ENCODE data around the gene RABIF.

The RABIF gene

GRCh38 chr1:202862679-202863560 is 26.0 kb downstream of the RABIF start:
- no peaks in the 10 kb centered on the region for H3K27me3 ChIP-seq
- H3K36me3 ChIP-seq, result no peaks in the 10 kb centered on the region
- no peak for TF ChIP-seq CTCF (IDR thresholded peaks at IDR 0.05)
- H3K27ac ChIP-seq, result no peak overlapping the region
- H3K4me3 ChIP-seq (ENCODE audit: low read depth in 1 of 2, low read length in 1 of 2), result peak overlapping the region in 1 of 2 experiments; percentile 99
- no peaks in the 10 kb centered on the region for H3K9me3 ChIP-seq
- H3K4me1 ChIP-seq (ENCODE audit: control insufficient read depth in 1 of 2, insufficient read depth in 1 of 2, low read depth in 1 of 2, low read length in 1 of 2), result peaks cover 31 to 32% of the 10 kb centered on the region in 2 experiments

DNA sequence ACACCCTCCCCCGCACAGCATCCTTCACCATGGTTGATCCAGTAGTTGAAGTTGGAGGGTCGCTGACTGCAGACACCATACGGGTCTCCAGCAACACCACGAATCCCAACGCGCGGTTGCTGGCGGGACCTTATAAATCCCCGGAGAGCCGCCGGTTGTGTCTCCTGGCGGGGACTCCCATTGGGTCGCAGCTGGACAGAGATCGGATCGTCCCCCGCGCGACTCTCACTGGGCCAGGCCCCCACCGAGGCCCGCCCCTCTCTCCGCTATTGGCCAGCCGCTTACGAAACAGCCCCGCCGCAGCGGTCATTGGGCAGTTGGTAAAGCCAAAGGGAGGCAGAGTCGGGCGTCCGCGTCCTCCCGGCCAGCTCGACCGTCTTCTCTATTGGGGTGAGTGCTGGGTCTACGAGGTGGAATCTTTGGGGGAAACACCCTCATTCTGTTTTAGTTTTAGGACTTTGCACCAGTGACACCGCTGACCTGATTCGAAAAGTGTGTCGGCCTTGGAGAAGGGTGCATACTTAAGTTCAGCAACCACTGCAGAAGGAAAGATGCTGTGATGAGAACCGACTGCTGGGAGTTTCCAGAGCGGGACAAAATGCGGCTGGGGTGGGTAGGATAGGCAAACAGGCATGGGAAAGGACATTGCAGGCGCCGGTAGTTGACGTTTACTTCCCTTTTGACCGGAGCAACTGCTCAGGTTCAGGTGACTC is 27.4 kb downstream of the RABIF start:
- Histone ChIP-seq H3K36me3 (no peaks in the 10 kb centered on the region), H3K9me3 (no peaks in the 10 kb centered on the region), H3K27me3 (no peaks in the 10 kb centered on the region), H3K27ac (peak overlapping the region; percentile 70), H3K4me3 (ENCODE audit: low read depth in 1 of 2, low read length in 1 of 2) (peak overlapping the region; percentile 62 to 99), H3K4me1 (ENCODE audit: control insufficient read depth in 1 of 2, insufficient read depth in 1 of 2, low read depth in 1 of 2, low read length in 1 of 2) (peaks cover 44 to 46% of the 10 kb centered on the region in 2 experiments)
- peak; percentile 47 for TF ChIP-seq CTCF (IDR thresholded peaks at IDR 0.05)

GRCh38 chr1:202860744-202861419 is 28.1 kb downstream of the RABIF start:
- H3K4me1 ChIP-seq (ENCODE audit: control insufficient read depth in 1 of 2, insufficient read depth in 1 of 2, low read depth in 1 of 2, low read length in 1 of 2), result peaks cover 51 to 52% of the 10 kb centered on the region in 2 experiments
- H3K9me3 ChIP-seq, result no peaks in the 10 kb centered on the region
- H3K4me3 ChIP-seq (ENCODE audit: low read depth in 1 of 2, low read length in 1 of 2), result peak overlapping the region; percentile 62 to 99
- TF ChIP-seq CTCF (IDR thresholded peaks at IDR 0.05), result no peak
- H3K27me3 ChIP-seq, result no peaks in the 10 kb centered on the region
- no peaks in the 10 kb centered on the region for H3K36me3 ChIP-seq
- peak overlapping the region; percentile 70 for H3K27ac ChIP-seq

GRCh38 chr1:202858789-202859414 is 30.0 kb downstream of the RABIF start:
- Histone ChIP-seq H3K27me3 (no peaks in the 10 kb centered on the region), H3K4me3 (ENCODE audit: low read depth in 1 of 2, low read length in 1 of 2) (no peak overlapping the region), H3K36me3 (no peaks in the 10 kb centered on the region), H3K4me1 (ENCODE audit: control insufficient read depth in 1 of 2, insufficient read depth in 1 of 2, low read depth in 1 of 2, low read length in 1 of 2) (peaks cover 60 to 62% of the 10 kb centered on the region in 2 experiments), H3K27ac (peak overlapping the region; percentile 39), H3K9me3 (no peaks in the 10 kb centered on the region)
- no peak for TF ChIP-seq CTCF (IDR thresholded peaks at IDR 0.05)

DNA sequence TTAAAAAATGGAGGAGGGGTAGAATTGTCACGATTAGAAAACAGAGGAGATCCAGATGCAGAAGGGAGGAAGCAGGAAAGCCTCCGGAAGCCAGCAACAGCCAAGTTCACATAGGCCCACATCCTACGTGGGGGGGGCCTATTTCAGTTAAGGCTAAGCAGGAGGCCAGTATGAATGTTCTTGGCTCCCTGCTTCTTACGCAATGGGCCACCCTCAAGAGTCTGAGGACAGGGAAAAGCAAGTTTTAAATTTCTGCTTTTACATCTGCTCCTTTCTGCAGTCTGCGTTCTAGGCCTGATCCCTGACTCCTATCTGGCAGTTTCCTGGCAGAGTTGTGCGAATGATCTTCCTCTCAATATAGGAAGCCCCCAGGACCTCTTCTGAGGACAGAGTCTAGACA is 30.6 kb downstream of the RABIF start:
- H3K27ac ChIP-seq, result peak overlapping the region; percentile 39
- H3K4me1 ChIP-seq (ENCODE audit: control insufficient read depth in 1 of 2, insufficient read depth in 1 of 2, low read depth in 1 of 2, low read length in 1 of 2), result peaks cover 60 to 62% of the 10 kb centered on the region in 2 experiments
- no peak for TF ChIP-seq CTCF (IDR thresholded peaks at IDR 0.05)
- no peak overlapping the region for H3K4me3 ChIP-seq (ENCODE audit: low read depth in 1 of 2, low read length in 1 of 2)
- H3K27me3 ChIP-seq, result no peaks in the 10 kb centered on the region
- no peaks in the 10 kb centered on the region for H3K9me3 ChIP-seq
- H3K36me3 ChIP-seq, result no peaks in the 10 kb centered on the region
